ENCODE data around the gene FAM237A.

FAM237A gene

DNA sequence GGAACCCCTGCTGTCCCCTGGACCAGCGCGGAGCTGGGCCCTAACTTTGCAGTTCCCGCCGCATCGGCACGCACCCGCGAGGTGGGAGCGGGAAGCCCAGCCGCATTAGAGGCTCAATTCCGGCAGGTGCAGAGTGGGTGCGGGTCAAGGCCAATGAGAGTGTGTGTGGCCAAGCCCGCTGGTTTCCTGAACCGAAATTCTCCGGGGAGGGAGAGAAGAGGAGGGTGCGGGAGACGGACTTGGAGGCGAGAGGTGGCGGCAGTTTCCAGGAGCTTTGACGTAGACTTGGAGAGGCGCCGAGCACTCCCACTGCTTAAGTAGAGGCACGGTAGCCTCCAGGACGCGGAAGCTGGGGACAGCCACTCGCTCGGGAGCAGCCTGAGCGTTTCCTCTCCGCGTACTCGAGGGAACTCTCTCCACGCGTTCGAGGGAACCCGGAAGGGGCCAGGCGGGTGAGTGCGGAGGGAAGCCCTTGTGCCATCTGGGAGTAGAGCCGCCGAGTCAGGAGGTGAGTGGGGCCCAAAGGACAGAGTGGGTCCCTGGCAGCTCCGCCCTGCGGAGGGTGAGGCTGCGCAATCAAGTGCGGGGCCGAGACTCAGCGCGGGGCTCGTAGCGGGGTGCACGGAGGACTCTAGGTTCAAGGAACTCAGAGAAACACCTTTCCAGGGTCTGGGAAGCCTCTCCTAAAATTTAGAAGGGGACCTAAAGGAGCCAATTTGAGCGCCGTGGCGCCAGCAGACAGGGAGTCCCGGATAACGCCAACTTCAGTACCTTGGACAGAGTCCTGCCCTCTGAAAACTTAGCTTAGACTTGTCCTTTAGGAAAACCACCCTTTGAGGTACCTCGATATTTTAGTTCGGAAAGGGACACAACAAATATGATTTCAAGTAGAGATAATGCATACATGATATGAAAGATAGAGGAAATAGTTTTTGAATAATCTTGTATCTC is at the start of gene FAM237A:
TSS of gene FAM237A (plus strand) at position 413 of the 951 bp plus-strand sequence. CDS start 1,750 bp downstream, outside the sequence.
- DNase-seq (ENCODE audit: low read depth, low spot score), result no peak

DNA sequence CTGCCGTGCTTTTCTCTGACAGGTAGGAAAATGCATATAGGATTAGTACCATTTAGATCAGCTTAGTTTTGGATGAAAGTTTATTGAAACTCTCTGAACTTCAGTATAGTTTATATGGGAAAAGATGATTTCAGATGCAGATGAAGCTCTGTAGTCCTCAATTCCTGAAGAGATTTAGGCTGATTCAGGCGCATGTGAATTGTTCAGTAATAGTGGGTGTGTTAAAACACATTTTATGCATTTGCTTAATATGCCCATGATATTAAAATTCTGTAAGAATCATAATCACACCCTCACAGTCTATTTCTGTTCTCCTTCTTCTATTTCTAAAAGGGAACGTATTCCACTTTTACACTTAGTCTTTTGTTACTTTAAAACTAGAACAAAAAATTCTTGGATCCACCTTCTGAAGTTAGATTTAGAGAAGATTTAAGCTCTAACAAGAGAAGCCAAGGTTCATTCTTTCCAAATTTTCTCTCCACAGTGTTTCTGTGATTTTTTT is 44.5 kb upstream of the FAM237A start:
- DNase-seq (ENCODE audit: low read depth, low spot score), result no peak

- DNase-seq (ENCODE audit: low read depth, low spot score), result no peak
Observed at GRCh38 chr2:206603243-206603642, 39.0 kb upstream of the FAM237A start.

DNA sequence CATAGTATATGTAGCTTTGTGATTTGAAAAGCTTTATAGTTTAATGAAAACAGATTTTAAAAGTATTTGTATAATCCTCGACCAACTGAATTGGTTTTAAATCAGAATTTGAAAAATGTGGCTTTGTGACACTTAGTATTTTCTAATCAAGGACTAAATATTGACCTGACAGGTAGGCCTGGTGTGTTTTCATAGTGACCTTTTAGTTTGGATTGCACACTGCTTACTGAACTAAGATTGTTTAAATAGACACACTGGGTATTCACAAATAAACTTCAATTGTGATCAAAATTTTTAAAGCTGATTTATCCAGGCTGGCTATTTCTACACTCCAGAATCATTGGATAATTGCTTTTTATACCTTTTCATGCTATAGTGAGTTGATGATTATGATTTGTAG is 31.8 kb upstream of the FAM237A start:
- DNase-seq (ENCODE audit: low read depth, low spot score), result no peak

- no peak for DNase-seq (ENCODE audit: low read depth, low spot score)
Observed at GRCh38 chr2:206611191-206611590, 31.1 kb upstream of the FAM237A start.

DNA sequence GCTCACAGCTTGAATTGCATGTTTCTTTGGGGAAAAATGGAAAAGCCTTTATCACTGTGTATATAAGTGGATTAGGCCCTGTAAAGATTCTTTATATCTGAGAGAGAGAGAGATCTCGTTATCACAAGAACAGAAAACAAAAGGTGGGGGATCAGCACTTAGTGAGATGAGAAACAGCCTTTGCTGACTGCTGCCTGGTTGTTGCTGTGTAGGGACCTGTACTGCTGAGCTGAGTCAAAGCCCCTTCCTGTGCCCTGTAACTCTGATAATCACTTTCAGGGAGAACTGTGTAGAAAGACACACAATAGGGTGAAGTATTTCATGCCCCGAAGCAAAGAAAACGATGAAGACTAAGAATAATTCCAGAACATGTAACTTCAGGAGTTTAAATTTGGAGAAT is 30.6 kb upstream of the FAM237A start:
- no peak for DNase-seq (ENCODE audit: low read depth, low spot score)

DNA sequence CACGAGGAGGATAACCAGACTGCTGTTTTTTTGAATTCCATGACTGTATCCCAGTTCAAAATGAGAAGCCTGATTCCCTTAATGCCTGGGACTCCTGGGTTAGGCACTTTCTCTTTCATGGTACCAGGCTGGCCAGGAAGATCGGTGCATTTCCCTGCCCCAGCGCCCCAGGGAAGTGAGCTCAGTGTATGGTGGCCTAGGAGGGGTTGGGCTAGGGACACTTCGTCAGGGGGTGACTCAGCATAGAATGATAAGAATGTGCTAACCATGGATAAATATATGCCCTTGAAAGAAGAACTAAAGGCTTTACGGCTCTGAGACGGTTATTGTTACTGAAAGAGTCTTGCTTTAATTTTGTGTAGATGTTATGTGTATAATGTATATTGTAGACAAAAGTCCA is 27.5 kb upstream of the FAM237A start:
- DNase-seq (ENCODE audit: low read depth, low spot score), result no peak

- no peak for DNase-seq (ENCODE audit: low read depth, low spot score)
Observed at GRCh38 chr2:206615417-206616089, 26.7 kb upstream of the FAM237A start.

DNA sequence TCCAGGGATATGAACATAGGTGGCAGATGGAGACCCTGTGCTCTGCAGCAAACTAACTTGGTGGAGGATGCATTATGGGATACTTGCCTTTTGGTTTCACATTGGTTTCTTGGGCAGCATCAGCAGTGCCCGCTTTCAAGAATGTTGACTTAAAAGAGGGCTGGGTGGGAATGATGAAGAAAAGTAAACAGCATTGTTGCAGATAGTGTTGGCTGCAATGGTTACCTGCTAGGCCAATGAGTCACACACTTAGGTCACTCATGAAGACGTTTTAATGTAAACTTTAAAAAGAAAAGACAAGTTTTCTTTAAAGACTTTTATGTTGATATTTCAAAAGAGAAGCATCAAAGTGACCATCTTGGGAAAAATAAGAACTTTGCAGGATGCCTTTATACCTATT is 26.1 kb upstream of the FAM237A start:
- no peak for DNase-seq (ENCODE audit: low read depth, low spot score)

DNA sequence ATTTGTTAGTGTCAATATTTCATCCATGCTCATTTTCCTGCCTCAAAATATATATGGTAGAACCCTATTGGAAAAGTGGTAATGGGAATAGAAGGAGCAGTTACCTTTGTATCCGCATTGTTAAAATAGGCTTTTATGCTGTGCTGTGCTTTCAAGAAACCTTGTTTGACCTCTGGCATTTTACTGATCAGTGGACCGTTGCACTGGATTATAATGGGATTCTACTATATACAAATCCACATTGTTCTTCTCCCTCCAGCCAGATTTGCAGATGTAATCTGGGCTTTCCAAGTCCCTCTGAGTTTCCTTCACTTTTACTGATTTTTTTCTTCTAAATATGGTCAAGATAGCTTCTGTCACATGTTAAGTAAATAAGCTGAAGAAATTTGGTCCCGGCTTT is 23.3 kb upstream of the FAM237A start:
- DNase-seq (ENCODE audit: low read depth, low spot score), result no peak

DNA sequence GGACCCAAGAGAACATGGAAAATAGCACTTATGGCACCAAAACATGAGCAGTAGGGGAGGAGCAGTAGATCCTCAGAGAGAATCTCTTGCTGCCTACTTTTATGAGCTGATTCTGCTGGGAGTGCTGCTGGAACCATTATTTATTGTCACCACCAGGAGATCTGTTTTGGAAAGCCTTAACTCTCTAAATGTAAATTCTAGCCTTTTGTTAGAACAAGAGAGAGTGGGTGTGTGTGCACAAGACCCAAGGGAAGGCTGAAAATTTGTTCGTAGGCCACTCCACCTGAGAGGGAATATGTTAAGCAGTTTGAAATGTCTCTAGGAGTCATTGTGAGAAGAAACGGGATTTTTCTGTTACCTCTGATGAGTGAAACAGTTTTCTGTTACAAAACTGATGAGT is 16.2 kb upstream of the FAM237A start:
- DNase-seq (ENCODE audit: low read depth, low spot score), result no peak

GRCh38 chr2:206627632-206628031 is 14.7 kb upstream of the FAM237A start:
- no peak for DNase-seq (ENCODE audit: low read depth, low spot score)

GRCh38 chr2:206631340-206631739 is 10.9 kb upstream of the FAM237A start:
- DNase-seq (ENCODE audit: low read depth, low spot score), result no peak

DNA sequence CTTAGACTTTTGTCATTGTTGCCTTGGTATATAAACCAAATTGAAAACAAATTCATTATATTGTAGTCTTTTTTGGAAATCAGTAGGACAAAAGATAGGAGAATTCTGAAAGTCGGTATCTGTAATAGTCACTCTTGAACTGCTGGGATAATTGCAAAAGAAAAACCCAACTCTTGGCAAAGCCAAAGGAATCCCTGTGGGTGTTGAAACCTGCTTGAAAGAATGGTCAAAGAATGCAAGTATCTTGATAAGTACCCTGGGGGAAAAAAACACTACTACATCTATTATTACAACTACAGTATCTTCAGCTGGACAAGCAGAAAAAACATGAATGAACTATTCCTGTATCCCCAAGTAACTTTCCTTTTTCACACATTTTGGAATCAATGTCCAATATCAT is 7.3 kb upstream of the FAM237A start:
- no peak for DNase-seq (ENCODE audit: low read depth, low spot score)

DNA sequence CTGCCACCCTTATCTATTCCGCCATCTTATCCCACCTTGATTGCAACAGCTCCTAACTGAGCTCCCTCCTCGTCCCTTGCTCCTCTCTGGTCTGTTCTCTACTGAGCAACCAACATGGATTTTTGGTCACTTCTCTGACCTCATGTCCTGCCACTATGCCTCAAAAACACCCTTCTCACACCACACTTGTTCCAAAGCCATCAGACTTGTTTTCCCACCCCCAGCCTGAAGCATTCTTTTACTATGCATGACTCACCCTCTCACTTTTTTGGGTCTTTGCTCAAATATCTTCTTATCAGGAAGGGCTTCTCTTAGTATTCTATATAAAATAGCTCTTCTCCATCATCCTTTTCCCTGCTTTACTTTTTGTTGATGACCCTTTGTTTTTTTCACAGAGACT is 2.7 kb upstream of the FAM237A start:
- no peak for DNase-seq (ENCODE audit: low read depth, low spot score)

GRCh38 chr2:206641226-206641625 is 1.1 kb upstream of the FAM237A start:
- DNase-seq (ENCODE audit: low read depth, low spot score), result no peak

GRCh38 chr2:206647985-206648384 is 5.7 kb downstream of the FAM237A start:
- no peak for DNase-seq (ENCODE audit: low read depth, low spot score)

- DNase-seq (ENCODE audit: low read depth, low spot score), result no peak
Observed at GRCh38 chr2:206657087-206657486, 14.8 kb downstream of the FAM237A start.

- DNase-seq (ENCODE audit: low read depth, low spot score), result no peak
Observed at GRCh38 chr2:206665251-206665650, 23.0 kb downstream of the FAM237A start.

GRCh38 chr2:206670531-206671319 is 28.4 kb downstream of the FAM237A start:
- no peak for DNase-seq (ENCODE audit: low read depth, low spot score)

DNA sequence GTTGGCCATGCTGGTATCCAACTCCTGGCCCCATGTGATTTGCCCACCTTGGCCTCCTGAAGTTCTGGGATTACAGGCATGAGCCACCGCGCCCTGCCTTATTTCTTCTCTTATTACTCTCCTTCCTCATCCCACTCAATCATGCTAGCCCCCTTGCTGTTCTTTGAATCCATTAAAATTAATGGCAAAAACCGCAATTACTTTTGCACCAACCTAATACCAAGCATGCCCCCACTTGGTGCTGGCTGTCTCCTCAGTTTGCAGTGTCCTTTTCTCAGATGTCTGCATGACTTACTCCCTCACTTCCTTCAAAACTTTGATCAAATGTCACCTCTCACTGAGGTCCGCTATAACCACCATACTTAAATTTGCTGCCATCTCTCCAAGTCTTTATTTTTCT is 41.3 kb downstream of the FAM237A start:
- DNase-seq (ENCODE audit: low read depth, low spot score), result no peak

DNA sequence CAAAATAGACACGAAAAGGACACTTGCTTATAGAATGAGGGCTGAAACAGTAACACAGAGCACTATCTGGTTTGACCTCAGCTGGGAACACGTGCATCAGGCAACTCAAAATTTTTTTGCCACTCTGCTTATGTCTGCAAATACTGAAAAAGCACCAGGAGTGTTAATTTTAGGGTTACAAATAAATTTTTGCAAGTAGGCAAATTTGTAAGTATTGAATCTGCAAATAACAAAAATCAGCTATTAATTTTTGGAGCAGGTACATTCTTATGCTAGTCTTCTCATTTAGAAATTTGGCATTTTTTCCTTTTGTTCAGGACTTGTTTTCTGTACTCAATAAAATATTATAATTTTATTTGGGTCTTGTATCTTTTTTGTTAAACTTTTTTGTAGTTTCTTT is 46.2 kb downstream of the FAM237A start:
- no peak for DNase-seq (ENCODE audit: low read depth, low spot score)
